Activated T-helper 1 cell treated with anti-CD3 and anti-CD28 coated beads, Interleukin-12 subunit alpha, Interleukin-12 subunit beta, Interleukin-2, Interleukin-4 antibody, amounts not matched to agents 30 ng/mL and 10 ng/mL and 1 ng/mL, durations not matched to agents 14 hours and 24 hours and 36 hours (primary cell): ENCODE measurements around the gene KCNAB2. TPM values are rescaled to one million over a fixed set of nuclear protein-coding genes. Genes with fewer than 3 reads are reported as not detected.

ENCODE experiments used
- DNase-seq: peaks from one replicate; pipeline ENCODE4 v3.0.0; 2021; ENCODE audit warnings: low spot score
- H3K27ac Mint-ChIP-seq: one replicate; pipeline ENCODE4 v1.8.0; 2021; ENCODE audit warnings: mild to moderate bottlenecking, mixed read lengths
- H3K27me3 Mint-ChIP-seq: one replicate; pipeline ENCODE4 v1.8.0; 2022; ENCODE audit warnings: mild to moderate bottlenecking, moderate library complexity, mixed read lengths; ENCODE audit not compliant: insufficient read depth
- H3K36me3 Mint-ChIP-seq: one replicate; pipeline ENCODE4 v1.8.0; 2021; ENCODE audit warnings: low read depth, mixed read lengths
- H3K4me1 Mint-ChIP-seq: one replicate; pipeline ENCODE4 v1.8.0; 2021; ENCODE audit warnings: low read depth, mixed read lengths
- H3K4me3 Mint-ChIP-seq: one replicate; pipeline ENCODE4 v1.8.0; 2021; ENCODE audit warnings: mild to moderate bottlenecking, moderate library complexity, mixed read lengths
- H3K9me3 Mint-ChIP-seq: one replicate; pipeline ENCODE4 v1.8.0; 2021; ENCODE audit warnings: mixed read lengths
- intact Hi-C: fragments of 100-400 bp; cut with micrococcal nuclease; formaldehyde crosslinking; loops from one replicate; pipeline ENCODE4 v1.15.1; 2024
- total RNA-seq: library from RNA; stranded (reverse); gene quantifications from 2 replicates; pipeline ENCODE4 v1.2.3, GENCODE V29; 2022

KCNAB2 gene
- total RNA-seq, 1 donor from 2014 or later: 237 TPM

GRCh38 chr1:6029351-6029750, 16.3 kb upstream of the KCNAB2 start:
- Mint-ChIP-seq H3K27ac (peak overlapping the region; percentile 24), H3K27me3 (no peaks in the 10 kb centered on the region), H3K36me3 (peaks cover 33% of the 10 kb centered on the region), H3K4me1 (peaks cover 70% of the 10 kb centered on the region), H3K9me3 (no peaks in the 10 kb centered on the region), H3K4me3 (peak overlapping the region; percentile 97)
- DNase-seq: no peak
- intact Hi-C loops: loop anchor here (5.0 to 10.0 kb wide), 3 partner anchors 365 to 673 kb away; partner anchors contain the start of genes ACOT7, DNAJC11 and TNFRSF25

DNA sequence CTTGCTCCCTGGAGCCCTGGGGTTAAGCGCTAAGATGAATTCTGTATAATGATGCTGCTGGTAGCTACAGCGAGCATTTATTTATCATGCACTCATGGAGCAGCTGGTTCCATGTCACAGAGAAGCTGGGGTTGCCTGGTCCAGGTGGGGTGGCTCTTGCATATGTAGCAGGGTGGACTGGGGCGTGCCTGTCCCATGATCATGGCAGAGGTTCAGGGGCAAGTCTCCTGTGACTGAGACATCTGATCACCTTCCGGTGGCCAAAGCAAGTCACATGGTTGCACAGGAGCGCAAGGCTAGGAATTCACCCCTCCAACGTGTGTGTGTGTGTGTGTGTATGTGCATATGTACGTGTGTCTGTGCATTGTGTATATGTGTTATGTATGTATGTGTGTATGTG, 15.6 kb upstream of the KCNAB2 start:
- H3K27ac Mint-ChIP-seq: no peak overlapping the region
- H3K4me1 Mint-ChIP-seq: peaks cover 73% of the 10 kb centered on the region
- intact Hi-C loops: no loop called here
- no peak for DNase-seq
- H3K4me3 Mint-ChIP-seq: peak overlapping the region; percentile 12
- no peaks in the 10 kb centered on the region for H3K27me3 Mint-ChIP-seq
- no peaks in the 10 kb centered on the region for H3K9me3 Mint-ChIP-seq
- H3K36me3 Mint-ChIP-seq: peaks cover 32% of the 10 kb centered on the region

- H3K9me3 Mint-ChIP-seq: no peaks in the 10 kb centered on the region
- peak overlapping the region; percentile 12 for H3K4me3 Mint-ChIP-seq
- intact Hi-C loops: no loop called here
- peaks cover 35% of the 10 kb centered on the region for H3K36me3 Mint-ChIP-seq
- peaks cover 74% of the 10 kb centered on the region for H3K4me1 Mint-ChIP-seq
- DNase-seq: no peak
- no peaks in the 10 kb centered on the region for H3K27me3 Mint-ChIP-seq
- peak overlapping the region; percentile 37 for H3K27ac Mint-ChIP-seq
Observed at GRCh38 chr1:6030547-6031261, 15.0 kb upstream of the KCNAB2 start.

GRCh38 chr1:6033124-6033523, 12.6 kb upstream of the KCNAB2 start:
- Mint-ChIP-seq H3K36me3 (peaks cover 31% of the 10 kb centered on the region), H3K4me3 (no peak overlapping the region)

GRCh38 chr1:6033986-6034749, 11.5 kb upstream of the KCNAB2 start:
- H3K27ac Mint-ChIP-seq: no peak overlapping the region
- H3K36me3 Mint-ChIP-seq: peaks cover 23% of the 10 kb centered on the region
- H3K4me3 Mint-ChIP-seq: no peak overlapping the region
- DNase-seq: no peak
- H3K9me3 Mint-ChIP-seq: no peaks in the 10 kb centered on the region
- H3K27me3 Mint-ChIP-seq: no peaks in the 10 kb centered on the region
- intact Hi-C loops: no loop called here
- H3K4me1 Mint-ChIP-seq: peaks cover 70% of the 10 kb centered on the region

More at GRCh38 chr1:6033124-6033523, 12.6 kb upstream of the KCNAB2 start:
- Mint-ChIP-seq H3K27ac (no peak overlapping the region), H3K9me3 (no peaks in the 10 kb centered on the region), H3K27me3 (no peaks in the 10 kb centered on the region), H3K4me1 (peaks cover 78% of the 10 kb centered on the region)
- intact Hi-C loops: no loop called here
- no peak for DNase-seq

- no peak overlapping the region for H3K27ac Mint-ChIP-seq
- H3K27me3 Mint-ChIP-seq: no peaks in the 10 kb centered on the region
- no peaks in the 10 kb centered on the region for H3K9me3 Mint-ChIP-seq
- H3K4me3 Mint-ChIP-seq: no peak overlapping the region
- intact Hi-C loops: no loop called here
- peaks cover 18% of the 10 kb centered on the region for H3K36me3 Mint-ChIP-seq
- H3K4me1 Mint-ChIP-seq: peaks cover 67% of the 10 kb centered on the region
- no peak for DNase-seq
Observed at GRCh38 chr1:6034750-6035096, 11.0 kb upstream of the KCNAB2 start.

GRCh38 chr1:6035303-6035702, 10.4 kb upstream of the KCNAB2 start:
- Mint-ChIP-seq H3K4me1 (peaks cover 61% of the 10 kb centered on the region), H3K4me3 (no peak overlapping the region), H3K27me3 (no peaks in the 10 kb centered on the region), H3K36me3 (peaks cover 20% of the 10 kb centered on the region), H3K27ac (no peak overlapping the region), H3K9me3 (no peaks in the 10 kb centered on the region)
- no peak for DNase-seq
- intact Hi-C loops: no loop called here

DNA sequence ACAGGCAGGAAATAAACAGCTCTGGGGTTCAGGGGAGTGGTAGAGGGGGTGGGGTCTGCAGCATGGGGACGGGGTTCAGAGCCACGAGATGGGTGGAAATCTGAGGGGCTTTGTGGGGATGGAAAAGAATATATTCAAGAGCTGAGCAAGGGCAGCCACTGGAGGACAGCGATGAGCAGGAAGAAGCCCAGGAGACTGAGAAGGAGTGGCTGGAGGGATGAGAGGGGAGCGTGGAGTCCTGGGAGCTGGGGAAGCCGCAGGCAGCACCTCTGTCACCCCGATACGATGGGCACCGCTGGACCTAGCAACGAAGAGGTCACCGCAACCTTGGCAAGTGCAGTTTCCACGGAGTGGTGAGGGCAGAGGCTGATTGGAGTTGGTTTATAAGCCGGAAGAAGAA, 10.0 kb upstream of the KCNAB2 start:
- intact Hi-C loops: no loop called here
- H3K4me1 Mint-ChIP-seq: peaks cover 57% of the 10 kb centered on the region
- no peak overlapping the region for H3K27ac Mint-ChIP-seq
- no peaks in the 10 kb centered on the region for H3K27me3 Mint-ChIP-seq
- no peak for DNase-seq
- H3K9me3 Mint-ChIP-seq: no peaks in the 10 kb centered on the region
- peaks cover 17% of the 10 kb centered on the region for H3K36me3 Mint-ChIP-seq
- H3K4me3 Mint-ChIP-seq: no peak overlapping the region

GRCh38 chr1:6037338-6037762, 8.3 kb upstream of the KCNAB2 start:
- Mint-ChIP-seq H3K4me3 (no peak overlapping the region), H3K9me3 (no peaks in the 10 kb centered on the region), H3K27ac (peak overlapping the region; percentile 42), H3K36me3 (peaks cover 23% of the 10 kb centered on the region), H3K27me3 (no peaks in the 10 kb centered on the region), H3K4me1 (peaks cover 43% of the 10 kb centered on the region)
- intact Hi-C loops: no loop called here
- peak; percentile 6 for DNase-seq

DNA sequence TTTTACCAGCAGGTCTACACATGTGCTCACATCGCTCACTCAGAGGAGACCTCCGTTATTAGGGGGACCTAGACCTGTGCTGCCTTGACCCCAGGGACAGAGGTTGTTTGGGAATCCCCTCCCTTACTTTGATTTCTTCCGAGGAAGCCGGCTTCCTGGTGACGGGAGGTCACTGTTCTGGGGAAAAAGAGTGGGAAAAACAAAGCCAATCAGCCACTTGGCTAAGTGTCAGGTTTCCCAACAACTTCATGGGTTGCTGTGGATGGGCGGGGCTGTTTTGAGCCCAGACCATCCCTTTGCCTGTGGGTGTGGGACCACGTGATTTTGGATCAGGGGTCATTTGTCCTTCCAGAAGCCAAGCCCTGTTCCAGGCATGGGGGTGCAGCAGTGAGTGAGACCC, 7.1 kb upstream of the KCNAB2 start:
- H3K4me1 Mint-ChIP-seq: peaks cover 32% of the 10 kb centered on the region
- no peak overlapping the region for H3K27ac Mint-ChIP-seq
- no peak for DNase-seq
- H3K4me3 Mint-ChIP-seq: no peak overlapping the region
- intact Hi-C loops: no loop called here
- H3K36me3 Mint-ChIP-seq: peaks cover 20% of the 10 kb centered on the region
- H3K9me3 Mint-ChIP-seq: no peaks in the 10 kb centered on the region
- no peaks in the 10 kb centered on the region for H3K27me3 Mint-ChIP-seq

DNA sequence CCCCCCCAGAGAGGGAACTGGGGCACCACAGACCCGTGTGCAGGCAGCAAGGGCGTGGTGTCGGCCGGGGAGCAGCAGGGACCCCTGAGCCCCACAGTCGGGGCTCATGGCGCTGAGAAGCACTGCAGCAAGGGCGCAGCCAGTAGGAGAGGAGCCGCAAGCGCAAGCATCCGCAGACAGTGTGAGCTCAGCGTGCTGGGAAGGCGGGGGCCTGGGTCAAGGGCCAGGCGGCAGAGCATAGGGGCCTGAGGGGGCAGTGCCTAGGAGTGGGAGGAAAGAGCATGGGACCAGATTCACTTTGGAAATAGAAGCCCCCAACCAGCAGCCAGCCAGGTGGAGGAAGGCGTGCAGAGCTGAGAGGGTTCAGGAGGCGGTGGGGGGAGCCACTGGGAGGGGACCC, 6.7 kb upstream of the KCNAB2 start:
- H3K4me3 Mint-ChIP-seq: no peak overlapping the region
- peaks cover 23% of the 10 kb centered on the region for H3K36me3 Mint-ChIP-seq
- intact Hi-C loops: no loop called here
- no peak for DNase-seq
- no peaks in the 10 kb centered on the region for H3K27me3 Mint-ChIP-seq
- H3K9me3 Mint-ChIP-seq: no peaks in the 10 kb centered on the region
- peaks cover 32% of the 10 kb centered on the region for H3K4me1 Mint-ChIP-seq
- no peak overlapping the region for H3K27ac Mint-ChIP-seq

- no peak overlapping the region for H3K27ac Mint-ChIP-seq
- DNase-seq: no peak
- H3K9me3 Mint-ChIP-seq: no peaks in the 10 kb centered on the region
- H3K27me3 Mint-ChIP-seq: no peaks in the 10 kb centered on the region
- intact Hi-C loops: no loop called here
- H3K4me1 Mint-ChIP-seq: peaks cover 21% of the 10 kb centered on the region
- no peak overlapping the region for H3K4me3 Mint-ChIP-seq
- peaks cover 29% of the 10 kb centered on the region for H3K36me3 Mint-ChIP-seq
Observed at GRCh38 chr1:6040444-6040843, 5.2 kb upstream of the KCNAB2 start.

GRCh38 chr1:6040861-6041415, 4.8 kb upstream of the KCNAB2 start:
- Mint-ChIP-seq H3K36me3 (peaks cover 27% of the 10 kb centered on the region), H3K4me3 (no peak overlapping the region), H3K9me3 (no peaks in the 10 kb centered on the region), H3K27ac (no peak overlapping the region), H3K27me3 (no peaks in the 10 kb centered on the region), H3K4me1 (peaks cover 16% of the 10 kb centered on the region)
- intact Hi-C loops: no loop called here
- no peak for DNase-seq
